ENCODE data around the gene CAPN8.

Gene CAPN8

GRCh38 chr1:223712850-223713474 lies 47.5 kb upstream of the CAPN8 start:
- TF ChIP-seq TAF1 (IDR thresholded peaks at IDR 0.05; ENCODE audit: borderline replicate concordance, insufficient read depth, low read length), result peak; percentile 33; the same call in 1 of the 2 replicates
- no peak for TF ChIP-seq REST (IDR thresholded peaks at IDR 0.05; ENCODE audit: insufficient read depth in 1 of 2, low read depth in 2 of 2, low read length in 2 of 2)
- TF ChIP-seq POLR2AphosphoS5 (IDR thresholded peaks at IDR 0.05; ENCODE audit: low read depth, low read length), result 0 out of 2 replicates have a peak, but pooled peaks have one; percentile 8
- no peak for TF ChIP-seq SIN3A (IDR thresholded peaks at IDR 0.05; ENCODE audit: borderline replicate concordance, insufficient read depth, low read length)
- no peak for TF ChIP-seq FOXP2 (optimal IDR thresholded peaks at IDR 0.05; ENCODE audit: borderline replicate concordance, extremely low read depth, extremely low read length, insufficient read depth)

- TF ChIP-seq TAF1 (IDR thresholded peaks at IDR 0.05; ENCODE audit: borderline replicate concordance, insufficient read depth, low read length), result no peak
- no peak for TF ChIP-seq REST (IDR thresholded peaks at IDR 0.05; ENCODE audit: insufficient read depth in 1 of 2, low read depth in 2 of 2, low read length in 2 of 2)
- peak; percentile 66 for TF ChIP-seq FOXP2 (optimal IDR thresholded peaks at IDR 0.05; ENCODE audit: borderline replicate concordance, extremely low read depth, extremely low read length, insufficient read depth)
- peak; percentile 38; the same call in 1 of the 2 replicates for TF ChIP-seq POLR2AphosphoS5 (IDR thresholded peaks at IDR 0.05; ENCODE audit: low read depth, low read length)
- 0 out of 2 replicates have a peak, but pooled peaks have one; percentile 19 for TF ChIP-seq SIN3A (IDR thresholded peaks at IDR 0.05; ENCODE audit: borderline replicate concordance, insufficient read depth, low read length)
Measured at GRCh38 chr1:223712194-223712849, 46.8 kb upstream of the CAPN8 start, which contains the start of gene CAPN2. Gene CAPN2, plus strand, starts transcription at chr1:223712539. Its CDS starts 102 bp downstream, at chr1:223712641.

GRCh38 chr1:223711747-223712193 lies 46.3 kb upstream of the CAPN8 start:
- no peak for TF ChIP-seq POLR2AphosphoS5 (IDR thresholded peaks at IDR 0.05; ENCODE audit: low read depth, low read length)
- TF ChIP-seq TAF1 (IDR thresholded peaks at IDR 0.05; ENCODE audit: borderline replicate concordance, insufficient read depth, low read length), result no peak
- TF ChIP-seq FOXP2 (optimal IDR thresholded peaks at IDR 0.05; ENCODE audit: borderline replicate concordance, extremely low read depth, extremely low read length, insufficient read depth), result no peak
- TF ChIP-seq SIN3A (IDR thresholded peaks at IDR 0.05; ENCODE audit: borderline replicate concordance, insufficient read depth, low read length), result no peak
- no peak for TF ChIP-seq REST (IDR thresholded peaks at IDR 0.05; ENCODE audit: insufficient read depth in 1 of 2, low read depth in 2 of 2, low read length in 2 of 2)

- TF ChIP-seq REST (IDR thresholded peaks at IDR 0.05; ENCODE audit: insufficient read depth in 1 of 2, low read depth in 2 of 2, low read length in 2 of 2) (no peak), FOXP2 (optimal IDR thresholded peaks at IDR 0.05; ENCODE audit: borderline replicate concordance, extremely low read depth, extremely low read length, insufficient read depth) (no peak), POLR2AphosphoS5 (IDR thresholded peaks at IDR 0.05; ENCODE audit: low read depth, low read length) (no peak), SIN3A (IDR thresholded peaks at IDR 0.05; ENCODE audit: borderline replicate concordance, insufficient read depth, low read length) (no peak), TAF1 (IDR thresholded peaks at IDR 0.05; ENCODE audit: borderline replicate concordance, insufficient read depth, low read length) (no peak)
Measured at GRCh38 chr1:223711173-223711572, 45.7 kb upstream of the CAPN8 start.

Measured in PFSK-1 (cell line).